Sigmoid colon (tissue), 7 donors: ENCODE results near the gene DCAF11. TPM values are rescaled to one million over a fixed set of nuclear protein-coding genes. Genes with fewer than 3 reads are reported as not detected.

ENCODE experiments used
- DNase-seq: peaks from one replicate; pipeline ENCODE4 v3.0.0-alpha.2; 2019
- H3K27ac ChIP-seq, 4 donors: fragments of 200-600 bp; sonication (generic); one replicate each; pipeline ENCODE4 v1.5.1; 2016 to 2019; ENCODE audit warnings: mild to moderate bottlenecking in 1 of 4
- H3K27me3 ChIP-seq, 3 donors: fragments of 200-600 bp; sonication (generic); one replicate each; pipeline ENCODE4 v1.5.1; 2019; ENCODE audit warnings: mild to moderate bottlenecking in 1 of 3
- H3K36me3 ChIP-seq, 4 donors: fragments of 200-600 bp; sonication (generic); one replicate each; pipeline ENCODE4 v1.5.1; 2016 to 2019
- H3K4me1 ChIP-seq, 4 donors: fragments of 200-600 bp; sonication (generic); one replicate each; pipeline ENCODE4 v1.5.1; 2017 to 2019
- H3K4me3 ChIP-seq, 4 donors: fragments of 200-600 bp; sonication (generic); one replicate each; pipeline ENCODE4 v1.5.1; 2017 to 2019; ENCODE audit warnings: mild to moderate bottlenecking in 2 of 4, moderate library complexity in 1 of 4
- H3K9me3 ChIP-seq, 4 donors: fragments of 200-600 bp in 3 of 4; sonication (generic) in 3 of 4; one replicate each; pipeline versions ENCODE4 v1.5.1 to v1.6.1; 2013 to 2019
- EP300 ChIP-seq, 4 donors: sonication (generic); formaldehyde crosslinking; IDR thresholded peaks; one replicate each; pipeline ENCODE4 v1.6.1; 2017; ENCODE audit warnings: antibody characterized with exemption in 4 of 4
- POLR2A ChIP-seq, 2 donors: fragments of 450-650 bp; IDR thresholded peaks; one replicate each; pipeline ENCODE4 v1.6.1; 2016; ENCODE audit warnings: antibody characterized with exemption in 2 of 2, mild to moderate bottlenecking in 2 of 2, moderate library complexity in 2 of 2
- POLR2AphosphoS5 ChIP-seq, 4 donors: sonication (generic); formaldehyde crosslinking; IDR thresholded peaks; one replicate each; pipeline ENCODE4 v1.6.1; 2017; ENCODE audit warnings: antibody characterized with exemption in 4 of 4
- WGBS, 2 donors: extraction: QIAGEN DNeasy Blood & Tissue Kit; methylation state at CpG; one replicate each; pipeline ENCODE4 v1.1.7; 2013; 5-methylcytosine and 5-hydroxymethylcytosine counted together
- intact Hi-C: fragments of 100-400 bp; cut with DNase I; formaldehyde crosslinking; loops from one replicate; pipeline ENCODE4 v1.15.1; 2023
- polyA plus RNA-seq, 3 donors: library from polyadenylated mRNA; stranded (reverse); fragments of 200-250 nt; gene quantifications; one replicate each; pipeline ENCODE4 v1.2.3, GENCODE V29; 2013
- total RNA-seq, 4 donors: library from RNA; depleted of rRNA; stranded (reverse); fragments of >200 nt; gene quantifications; one replicate each; pipeline ENCODE4 v1.1.0, GENCODE V29; 2016
- TF ChIP-seq, protein P1 (sequence below), 4 experiments: fragments of 450-650 bp in 3 of 4; fragments of 200-600 bp in 1 of 4; IDR thresholded peaks; one replicate each; pipeline ENCODE4 v1.5.1; 2016 to 2019; ENCODE audit warnings: antibody characterized with exemption in 4 of 4, mild to moderate bottlenecking in 3 of 4, moderate library complexity in 2 of 4
- donor health status: healthy with polysubstance abuse.
- donor health status: Bipolar disorder and iron deficiency.
- donor health status: healthy.

Gene DCAF11
- total and polyA plus RNA-seq, 7 donors, result 37.7 to 82.9 (median 70.9) TPM

- no peak overlapping the region for H3K4me3 ChIP-seq
- H3K27me3 ChIP-seq, result no peaks in the 10 kb centered on the region
- peaks cover 45 to 73% (median 53%) of the 10 kb centered on the region in 4 donors for H3K36me3 ChIP-seq
- H3K4me1 ChIP-seq, result peaks cover 0 to 40% (median 28%) of the 10 kb centered on the region in 4 donors
- intact Hi-C loops, result loop anchor here (2.0 kb wide), 2 partner anchors 13 to 29 kb away; partner anchors contain the start of genes IPO4, PSME2 and RNF31
- peak overlapping the region; percentile 90 to 97 (median 92) for H3K27ac ChIP-seq
- no peak for DNase-seq
- TF ChIP-seq, protein P1, sequence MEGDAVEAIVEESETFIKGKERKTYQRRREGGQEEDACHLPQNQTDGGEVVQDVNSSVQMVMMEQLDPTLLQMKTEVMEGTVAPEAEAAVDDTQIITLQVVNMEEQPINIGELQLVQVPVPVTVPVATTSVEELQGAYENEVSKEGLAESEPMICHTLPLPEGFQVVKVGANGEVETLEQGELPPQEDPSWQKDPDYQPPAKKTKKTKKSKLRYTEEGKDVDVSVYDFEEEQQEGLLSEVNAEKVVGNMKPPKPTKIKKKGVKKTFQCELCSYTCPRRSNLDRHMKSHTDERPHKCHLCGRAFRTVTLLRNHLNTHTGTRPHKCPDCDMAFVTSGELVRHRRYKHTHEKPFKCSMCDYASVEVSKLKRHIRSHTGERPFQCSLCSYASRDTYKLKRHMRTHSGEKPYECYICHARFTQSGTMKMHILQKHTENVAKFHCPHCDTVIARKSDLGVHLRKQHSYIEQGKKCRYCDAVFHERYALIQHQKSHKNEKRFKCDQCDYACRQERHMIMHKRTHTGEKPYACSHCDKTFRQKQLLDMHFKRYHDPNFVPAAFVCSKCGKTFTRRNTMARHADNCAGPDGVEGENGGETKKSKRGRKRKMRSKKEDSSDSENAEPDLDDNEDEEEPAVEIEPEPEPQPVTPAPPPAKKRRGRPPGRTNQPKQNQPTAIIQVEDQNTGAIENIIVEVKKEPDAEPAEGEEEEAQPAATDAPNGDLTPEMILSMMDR (IDR thresholded peaks at IDR 0.05), result peak in 1 of 4 experiments; percentile 10
- TF ChIP-seq POLR2AphosphoS5 (IDR thresholded peaks at IDR 0.05), result no peak
- no peaks in the 10 kb centered on the region for H3K9me3 ChIP-seq
- WGBS, 2 donors, result 90 to 92% methylated on average over 11 of the region's 11 CpGs
These were observed 45.4 kb downstream of the DCAF11 start for GRCh38 chr14:24159777-24160498.

GRCh38 chr14:24160499-24160849 is 45.9 kb downstream of the DCAF11 start:
- TF ChIP-seq POLR2A (IDR thresholded peaks at IDR 0.05) (no peak), EP300 (IDR thresholded peaks at IDR 0.05) (no peak), POLR2AphosphoS5 (IDR thresholded peaks at IDR 0.05) (no peak)
- TF ChIP-seq, protein P1 (IDR thresholded peaks at IDR 0.05), result no peak
- H3K27ac ChIP-seq, result peak overlapping the region; percentile 90 to 97 (median 92)
- H3K27me3 ChIP-seq, result no peaks in the 10 kb centered on the region
- WGBS, 2 donors, result 91 to 96% methylated on average over 4 of the region's 4 CpGs
- H3K4me1 ChIP-seq, result peaks cover 0 to 40% (median 28%) of the 10 kb centered on the region in 4 donors
- no peak for DNase-seq
- H3K36me3 ChIP-seq, result peaks cover 46 to 73% (median 53%) of the 10 kb centered on the region in 4 donors
- intact Hi-C loops, result loop anchor here (2.0 kb wide), 2 partner anchors 14 to 28 kb away; partner anchors contain the start of genes IPO4, PSME2 and RNF31
- H3K4me3 ChIP-seq, result no peak overlapping the region
- no peaks in the 10 kb centered on the region for H3K9me3 ChIP-seq

DNA sequence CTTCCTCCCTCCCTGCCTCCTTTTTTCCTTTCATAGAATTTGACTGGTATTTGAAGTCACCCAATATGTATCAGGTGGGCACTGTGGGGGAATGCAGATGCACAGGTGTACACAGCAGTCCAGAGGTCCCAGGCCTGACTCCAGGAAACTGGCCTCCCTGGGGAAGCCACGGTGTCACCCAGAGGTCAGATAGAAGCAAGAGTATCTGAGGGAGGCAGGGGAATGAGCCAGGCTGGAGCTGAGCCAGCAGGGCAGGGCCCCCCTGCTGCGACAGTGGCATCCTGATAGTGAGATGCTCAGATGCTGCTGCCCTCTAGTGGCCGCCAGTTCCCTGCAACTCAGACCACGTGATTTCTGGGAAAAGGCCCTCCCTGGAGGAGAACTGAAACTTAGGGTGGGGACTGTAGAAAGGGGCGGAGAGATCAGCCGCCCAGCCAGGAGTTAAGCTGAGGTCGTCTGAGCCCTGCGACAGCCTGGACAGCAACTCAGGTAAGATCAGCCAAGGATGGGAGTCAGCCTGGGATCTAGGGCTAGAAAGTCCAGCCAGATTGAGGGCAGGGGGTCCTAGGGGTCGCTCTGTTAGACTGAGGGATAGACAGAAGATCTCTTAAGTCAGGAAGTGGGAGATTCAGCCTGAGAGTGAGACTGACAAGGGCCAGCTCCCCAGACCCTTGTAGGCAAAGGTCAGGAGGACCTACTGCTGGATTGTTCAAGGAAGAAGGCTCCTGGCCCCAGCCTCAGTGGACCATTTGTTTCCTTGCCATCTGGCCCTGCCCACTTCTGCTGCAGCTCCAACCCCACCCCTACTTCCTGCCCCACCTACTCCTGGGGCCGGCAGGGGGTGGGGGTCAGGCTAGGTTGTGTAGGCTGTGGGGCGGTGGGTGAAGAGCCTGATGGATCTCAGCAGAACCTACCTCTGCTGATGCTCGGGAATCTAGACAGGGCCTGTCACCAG is 46.5 kb downstream of the DCAF11 start, which contains the start of gene IRF9:
Gene IRF9, plus strand, starts transcription at position 416 of the 955 bp plus-strand sequence. CDS start 880 bp downstream, outside the sequence.
- TF ChIP-seq POLR2A (IDR thresholded peaks at IDR 0.05) (peak; percentile 25 to 48), POLR2AphosphoS5 (IDR thresholded peaks at IDR 0.05) (peak; percentile 68 to 93 (median 83)), EP300 (IDR thresholded peaks at IDR 0.05) (peak in 2 of 4 donors; percentile 34 to 86)
- TF ChIP-seq, protein P1 (IDR thresholded peaks at IDR 0.05), result peak; percentile 91 to 96 (median 94)
- Histone ChIP-seq H3K36me3 (peaks cover 41 to 73% (median 52%) of the 10 kb centered on the region in 4 donors), H3K27me3 (no peaks in the 10 kb centered on the region), H3K4me3 (peak within 1 kb of the TSS; percentile 55 to 77 (median 63)), H3K27ac (peak within 1 kb of the TSS; percentile 90 to 97 (median 92)), H3K9me3 (no peaks in the 10 kb centered on the region), H3K4me1 (peaks cover 0 to 40% (median 28%) of the 10 kb centered on the region in 4 donors)
- intact Hi-C loops, result loop anchor here (1.0 to 2.0 kb wide), 3 partner anchors 14 to 47 kb away; partner anchors contain the start of genes DCAF11, IPO4, NRL and PSME2
- DNase-seq, result peak; percentile 98
- 0% methylated on average over 12 of the region's 12 CpGs for WGBS, 2 donors

DNA sequence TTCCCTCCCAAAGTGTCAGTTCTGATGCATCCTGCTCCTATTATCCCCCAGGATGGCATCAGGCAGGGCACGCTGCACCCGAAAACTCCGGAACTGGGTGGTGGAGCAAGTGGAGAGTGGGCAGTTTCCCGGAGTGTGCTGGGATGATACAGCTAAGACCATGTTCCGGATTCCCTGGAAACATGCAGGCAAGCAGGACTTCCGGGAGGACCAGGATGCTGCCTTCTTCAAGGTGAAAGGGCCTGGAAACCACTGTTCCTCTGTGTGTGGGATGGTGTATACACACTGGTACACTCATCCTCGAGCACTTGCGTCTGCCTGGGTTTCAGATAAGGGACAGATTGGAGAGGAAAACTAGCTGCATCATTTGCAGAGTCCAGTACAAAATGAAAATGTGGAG is 47.5 kb downstream of the DCAF11 start:
- Histone ChIP-seq H3K36me3 (peaks cover 32 to 73% (median 52%) of the 10 kb centered on the region in 4 donors), H3K4me3 (peak overlapping the region; percentile 55 to 77 (median 63)), H3K27ac (peak overlapping the region; percentile 90 to 97 (median 92)), H3K4me1 (peaks cover 0 to 40% (median 28%) of the 10 kb centered on the region in 4 donors), H3K9me3 (no peaks in the 10 kb centered on the region), H3K27me3 (no peaks in the 10 kb centered on the region)
- no peak for TF ChIP-seq POLR2A (IDR thresholded peaks at IDR 0.05)
- no peak for TF ChIP-seq EP300 (IDR thresholded peaks at IDR 0.05)
- TF ChIP-seq, protein P1 (IDR thresholded peaks at IDR 0.05), result no peak
- no peak for TF ChIP-seq POLR2AphosphoS5 (IDR thresholded peaks at IDR 0.05)
- intact Hi-C loops, result no loop called here
- no peak for DNase-seq
- WGBS, 2 donors, result 56 to 60% methylated on average over 8 of the region's 8 CpGs
